Nephron (organoid): Measurements from ENCODE around the gene PACS1.
"Not testable (repeated sequence)": the region's sequence is repeated elsewhere in the genome, so short reads cannot be mapped to it uniquely, and the experiment has no call there.

Experiments
- H3K27ac Mint-ChIP-seq, 3 experiments: 2 replicates each; pipeline ENCODE4 v1.8.0; 2020; ENCODE audit warnings: mixed read lengths in 3 of 3, mild to moderate bottlenecking in 2 of 3, moderate library complexity in 1 of 3
- H3K27me3 Mint-ChIP-seq: 2 replicates; pipeline ENCODE4 v1.8.0; 2021; ENCODE audit warnings: low read depth, mild to moderate bottlenecking, moderate library complexity, mixed read lengths
- H3K36me3 Mint-ChIP-seq: 2 replicates; pipeline ENCODE4 v1.8.0; 2020; ENCODE audit warnings: low read depth, mixed read lengths
- H3K4me1 Mint-ChIP-seq: 2 replicates; pipeline ENCODE4 v1.8.0; 2020; ENCODE audit warnings: mixed read lengths
- H3K4me3 Mint-ChIP-seq, 3 experiments: 2 replicates each; pipeline ENCODE4 v1.8.0; 2020; ENCODE audit warnings: mild to moderate bottlenecking in 3 of 3, mixed read lengths in 3 of 3, moderate library complexity in 2 of 3
- H3K9me3 Mint-ChIP-seq: 2 replicates; pipeline ENCODE4 v1.8.0; 2020; ENCODE audit warnings: mixed read lengths
- TF ChIP-seq, protein P1 (sequence below), 3 experiments: fragments of 200-600 bp; sonication (generic); IDR thresholded peaks; one replicate each; pipeline ENCODE4 v1.5.0; 2021; ENCODE audit warnings: antibody characterized with exemption in 3 of 3; ENCODE audit not compliant: unreplicated experiment in 3 of 3

PACS1 gene

DNA sequence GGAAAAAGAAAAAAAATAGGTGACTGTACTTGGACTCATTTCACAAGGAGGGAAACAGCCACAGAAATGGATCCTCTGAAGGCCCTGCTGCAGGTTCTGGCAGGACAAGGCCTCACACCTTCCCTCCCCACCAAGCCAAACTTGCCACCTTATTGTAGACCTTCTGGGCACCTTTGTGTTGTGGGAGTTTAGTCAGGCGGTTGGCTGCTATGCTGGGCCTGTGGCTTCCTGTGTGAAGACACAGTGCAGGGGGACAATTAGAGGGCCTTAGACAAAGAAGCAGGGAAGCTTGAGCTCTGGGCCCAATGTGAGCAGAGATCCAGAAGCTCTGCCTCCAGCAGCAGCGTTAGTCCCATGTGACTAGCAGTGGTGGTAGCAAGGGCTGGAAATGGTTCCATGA, 202.5 kb downstream of the PACS1 start:
- Mint-ChIP-seq H3K9me3 (no peaks in the 10 kb centered on the region), H3K27me3 (no peaks in the 10 kb centered on the region), H3K27ac (no peak overlapping the region), H3K36me3 (peaks cover 41% of the 10 kb centered on the region), H3K4me1 (peaks cover 28% of the 10 kb centered on the region), H3K4me3 (peak overlapping the region; percentile 29 to 58 (median 46))
- TF ChIP-seq, protein P1, sequence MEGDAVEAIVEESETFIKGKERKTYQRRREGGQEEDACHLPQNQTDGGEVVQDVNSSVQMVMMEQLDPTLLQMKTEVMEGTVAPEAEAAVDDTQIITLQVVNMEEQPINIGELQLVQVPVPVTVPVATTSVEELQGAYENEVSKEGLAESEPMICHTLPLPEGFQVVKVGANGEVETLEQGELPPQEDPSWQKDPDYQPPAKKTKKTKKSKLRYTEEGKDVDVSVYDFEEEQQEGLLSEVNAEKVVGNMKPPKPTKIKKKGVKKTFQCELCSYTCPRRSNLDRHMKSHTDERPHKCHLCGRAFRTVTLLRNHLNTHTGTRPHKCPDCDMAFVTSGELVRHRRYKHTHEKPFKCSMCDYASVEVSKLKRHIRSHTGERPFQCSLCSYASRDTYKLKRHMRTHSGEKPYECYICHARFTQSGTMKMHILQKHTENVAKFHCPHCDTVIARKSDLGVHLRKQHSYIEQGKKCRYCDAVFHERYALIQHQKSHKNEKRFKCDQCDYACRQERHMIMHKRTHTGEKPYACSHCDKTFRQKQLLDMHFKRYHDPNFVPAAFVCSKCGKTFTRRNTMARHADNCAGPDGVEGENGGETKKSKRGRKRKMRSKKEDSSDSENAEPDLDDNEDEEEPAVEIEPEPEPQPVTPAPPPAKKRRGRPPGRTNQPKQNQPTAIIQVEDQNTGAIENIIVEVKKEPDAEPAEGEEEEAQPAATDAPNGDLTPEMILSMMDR (IDR thresholded peaks at IDR 0.05; ENCODE audit: unreplicated experiment in 3 of 3): no peak

DNA sequence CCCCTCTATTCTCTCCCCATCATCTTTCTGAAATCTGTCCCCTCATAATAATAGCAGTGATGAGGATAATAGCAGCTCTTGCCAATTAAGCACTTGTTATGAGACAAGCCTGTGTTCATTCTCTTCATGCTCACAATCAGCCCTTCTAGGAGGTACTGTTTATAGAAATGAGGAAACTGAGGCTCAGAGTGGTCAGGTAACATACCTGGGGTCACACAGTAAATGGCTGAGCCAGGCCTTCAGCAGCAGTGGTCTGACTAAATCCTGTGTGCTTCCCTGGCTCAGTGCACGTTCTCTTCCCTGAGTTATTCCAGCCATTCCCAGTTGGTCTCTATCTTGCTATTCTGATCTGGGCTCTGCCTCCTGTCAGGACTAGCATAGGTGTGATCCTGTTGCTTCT, 204.1 kb downstream of the PACS1 start:
- H3K27ac Mint-ChIP-seq: no peak overlapping the region
- peaks cover 22% of the 10 kb centered on the region for H3K4me1 Mint-ChIP-seq
- no peaks in the 10 kb centered on the region for H3K27me3 Mint-ChIP-seq

DNA sequence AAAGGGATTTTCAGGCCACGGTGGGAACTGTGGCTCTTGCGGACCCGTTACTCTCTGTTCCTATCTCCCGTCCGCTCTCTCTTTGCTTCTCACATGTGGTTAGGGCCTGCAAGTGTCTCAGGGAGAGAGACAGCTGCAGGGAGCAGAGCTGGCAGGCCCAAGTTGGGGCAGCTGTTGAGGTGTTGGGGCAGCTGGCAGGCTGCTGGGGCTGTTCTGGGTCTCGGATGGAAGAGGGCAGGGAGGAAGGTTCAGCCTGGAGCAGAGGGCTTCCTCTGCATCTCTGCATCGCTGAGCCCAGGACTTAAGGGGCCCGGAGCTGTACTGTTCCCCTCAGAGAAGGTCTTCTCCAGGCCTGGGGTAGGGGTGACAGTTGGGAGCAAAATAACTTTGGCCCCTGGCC, 205.3 kb downstream of the PACS1 start:
- H3K36me3 Mint-ChIP-seq: peaks cover 41% of the 10 kb centered on the region
- peak overlapping the region in 2 of 3 experiments; percentile 19 to 44 for H3K27ac Mint-ChIP-seq
- TF ChIP-seq, protein P1 (IDR thresholded peaks at IDR 0.05; ENCODE audit: unreplicated experiment in 3 of 3): no peak
- H3K9me3 Mint-ChIP-seq: no peaks in the 10 kb centered on the region
- peaks cover 28% of the 10 kb centered on the region for H3K4me1 Mint-ChIP-seq
- H3K4me3 Mint-ChIP-seq: peak overlapping the region in 2 of 3 experiments; percentile 50 to 62
- peaks cover 4% of the 10 kb centered on the region for H3K27me3 Mint-ChIP-seq

More for the DNA sequence above, 204.1 kb downstream of the PACS1 start:
- Mint-ChIP-seq H3K4me3 (peak overlapping the region in 1 of 3 experiments; percentile 11), H3K36me3 (peaks cover 41% of the 10 kb centered on the region), H3K9me3 (no peaks in the 10 kb centered on the region)
- TF ChIP-seq, protein P1 (IDR thresholded peaks at IDR 0.05; ENCODE audit: unreplicated experiment in 3 of 3): no peak

DNA sequence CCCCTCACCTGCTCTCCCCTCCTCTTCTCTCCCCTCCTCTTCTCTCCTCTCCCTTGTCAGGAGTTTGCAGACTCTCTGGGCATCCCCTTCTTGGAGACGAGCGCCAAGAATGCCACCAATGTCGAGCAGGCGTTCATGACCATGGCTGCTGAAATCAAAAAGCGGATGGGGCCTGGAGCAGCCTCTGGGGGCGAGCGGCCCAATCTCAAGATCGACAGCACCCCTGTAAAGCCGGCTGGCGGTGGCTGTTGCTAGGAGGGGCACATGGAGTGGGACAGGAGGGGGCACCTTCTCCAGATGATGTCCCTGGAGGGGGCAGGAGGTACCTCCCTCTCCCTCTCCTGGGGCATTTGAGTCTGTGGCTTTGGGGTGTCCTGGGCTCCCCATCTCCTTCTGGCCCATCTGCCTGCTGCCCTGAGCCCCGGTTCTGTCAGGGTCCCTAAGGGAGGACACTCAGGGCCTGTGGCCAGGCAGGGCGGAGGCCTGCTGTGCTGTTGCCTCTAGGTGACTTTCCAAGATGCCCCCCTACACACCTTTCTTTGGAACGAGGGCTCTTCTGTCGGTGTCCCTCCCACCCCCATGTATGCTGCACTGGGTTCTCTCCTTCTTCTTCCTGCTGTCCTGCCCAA, 206.0 kb downstream of the PACS1 start:
- Mint-ChIP-seq H3K27me3 (peaks cover 4% of the 10 kb centered on the region), H3K27ac (no peak overlapping the region), H3K4me1 (peaks cover 31% of the 10 kb centered on the region), H3K4me3 (no peak overlapping the region), H3K36me3 (peaks cover 37% of the 10 kb centered on the region), H3K9me3 (no peaks in the 10 kb centered on the region)
- TF ChIP-seq, protein P1 (IDR thresholded peaks at IDR 0.05; ENCODE audit: unreplicated experiment in 3 of 3): no peak

DNA sequence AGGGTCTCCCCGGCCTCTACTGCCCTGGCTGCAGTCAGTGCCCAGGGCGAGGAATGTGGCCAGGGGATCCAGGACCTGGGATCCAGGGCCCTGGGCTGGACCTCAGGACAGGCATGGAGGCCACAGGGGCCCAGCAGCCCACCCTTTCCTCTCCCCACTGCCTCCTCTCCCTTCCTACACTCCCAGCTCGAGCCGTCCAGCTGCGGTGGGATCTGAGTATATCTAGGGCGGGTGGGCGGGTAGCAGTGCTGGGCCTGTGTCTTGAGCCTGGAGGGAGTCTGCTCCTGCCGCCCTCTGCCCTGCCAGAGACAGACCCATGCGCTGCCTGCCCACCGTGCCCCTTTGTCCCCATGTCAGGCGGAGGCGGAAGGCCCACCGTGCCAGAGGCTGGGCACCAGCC, 206.5 kb downstream of the PACS1 start:
- peaks cover 36% of the 10 kb centered on the region for H3K36me3 Mint-ChIP-seq

DNA sequence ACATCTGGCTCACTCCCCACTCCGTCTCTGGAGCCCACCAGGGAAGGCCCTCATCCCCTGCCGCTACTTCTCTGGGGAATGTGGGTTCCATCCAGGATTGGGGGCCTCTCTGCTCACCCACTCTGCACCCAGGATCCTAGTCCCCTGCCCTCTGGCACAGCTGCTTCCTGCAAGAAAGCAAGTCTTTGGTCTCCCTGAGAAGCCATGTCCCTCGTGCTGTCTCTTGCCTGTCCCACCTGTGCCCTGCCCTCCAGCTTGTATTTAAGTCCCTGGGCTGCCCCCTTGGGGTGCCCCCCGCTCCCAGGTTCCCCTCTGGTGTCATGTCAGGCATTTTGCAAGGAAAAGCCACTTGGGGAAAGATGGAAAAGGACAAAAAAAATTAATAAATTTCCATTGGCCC, 207.0 kb downstream of the PACS1 start:
- Mint-ChIP-seq H3K4me1 (peaks cover 35% of the 10 kb centered on the region), H3K4me3 (peak overlapping the region; percentile 38 to 67 (median 61))
- not testable (repeated sequence) for H3K27ac Mint-ChIP-seq

More for the DNA sequence above, 206.5 kb downstream of the PACS1 start:
- not testable (repeated sequence) for H3K27ac Mint-ChIP-seq, H3K4me3 Mint-ChIP-seq, H3K27me3 Mint-ChIP-seq, H3K9me3 Mint-ChIP-seq
- peaks cover 35% of the 10 kb centered on the region for H3K4me1 Mint-ChIP-seq

More for the DNA sequence above, 207.0 kb downstream of the PACS1 start:
- not testable (repeated sequence) for H3K27me3 Mint-ChIP-seq, H3K9me3 Mint-ChIP-seq
- peaks cover 31% of the 10 kb centered on the region for H3K36me3 Mint-ChIP-seq
